Activated CD8-positive, alpha-beta memory T cell treated with anti-CD3 and anti-CD28 coated beads, Interleukin-2, amount 50 U/mL, for 24 hours (primary cell): ENCODE measurements around the gene CRISP3.
"Not testable (repeated sequence)": the region's sequence is repeated elsewhere in the genome, so short reads cannot be mapped to it uniquely, and the experiment has no call there.

Source experiments
- DNase-seq: peaks from one replicate; pipeline ENCODE4 v3.0.0-alpha.2; 2020; ENCODE audit errors: extremely low read depth

Gene CRISP3

GRCh38 chr6:49744259-49744658 is at the start of gene CRISP3:
Gene CRISP3 (minus strand): TSS chr6:49744388. CDS start chr6:49744367, 21 bp downstream.
- no peak for DNase-seq

GRCh38 chr6:49790341-49790740 is 46.2 kb upstream of the CRISP3 start:
- DNase-seq, result no peak

- no peak for DNase-seq
Measured at GRCh38 chr6:49787176-49787575, 43.0 kb upstream of the CRISP3 start, which contains the start of gene PGK2. Gene PGK2 (minus strand): TSS chr6:49787285. CDS start chr6:49787187, 98 bp downstream.

- no peak for DNase-seq
Measured at GRCh38 chr6:49784272-49784671, 40.1 kb upstream of the CRISP3 start.

DNA sequence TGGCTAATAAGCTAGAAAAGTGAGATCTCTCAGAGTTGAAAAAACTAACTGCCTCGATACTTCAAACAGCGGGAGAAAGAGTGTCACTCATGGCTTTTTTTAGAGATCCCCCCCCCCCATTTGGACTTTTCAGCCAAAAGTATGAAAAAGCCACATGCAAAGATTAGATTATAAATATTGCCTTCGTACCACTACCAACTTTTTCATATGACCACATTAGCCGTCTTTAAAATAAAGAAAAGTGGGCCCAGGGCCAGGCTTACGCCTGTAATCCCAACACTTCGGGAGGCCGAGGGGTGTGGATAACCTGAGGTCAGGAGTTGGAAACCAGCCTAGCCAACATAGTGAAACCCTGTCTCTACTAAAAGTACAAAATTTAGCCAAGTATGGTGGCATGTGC is 38.5 kb upstream of the CRISP3 start:
- no peak for DNase-seq

DNA sequence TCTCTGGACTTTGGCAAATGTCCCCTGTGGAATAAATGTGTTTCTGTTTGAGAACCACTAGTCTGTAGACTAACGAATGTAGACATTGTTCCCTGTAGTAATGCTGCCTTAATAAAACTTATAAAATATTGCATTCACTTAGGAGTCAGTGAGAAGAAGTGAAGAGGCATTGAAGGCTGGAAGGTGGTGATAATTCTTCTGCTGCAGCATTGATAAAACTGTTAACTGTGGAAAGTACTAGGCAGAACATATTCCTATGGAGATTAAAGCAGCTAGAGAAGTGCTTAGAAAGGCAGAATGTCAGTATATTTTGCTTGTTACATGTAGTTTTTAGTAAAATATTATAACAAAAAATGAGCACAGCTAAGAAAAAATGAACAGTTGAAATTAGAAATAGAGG is 38.1 kb upstream of the CRISP3 start:
- DNase-seq, result no peak

DNA sequence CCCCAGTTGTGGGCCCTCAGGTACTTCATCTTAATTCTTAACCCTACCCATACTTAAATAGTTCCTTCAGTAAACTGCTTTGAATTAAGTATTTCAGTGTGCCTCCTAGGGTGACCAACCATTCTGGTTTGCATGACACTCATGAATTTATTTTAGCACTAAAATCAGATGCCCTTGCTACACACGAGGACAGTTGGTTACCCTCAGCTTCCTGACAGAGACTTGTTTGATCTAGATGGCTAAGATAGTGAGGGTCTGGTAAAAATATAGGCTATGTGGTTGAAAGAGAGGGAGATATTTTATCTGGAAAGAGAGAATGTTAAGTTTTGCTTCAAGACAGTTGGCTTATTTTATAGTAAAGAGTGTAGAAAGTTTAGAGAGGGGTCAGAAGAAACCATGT is 32.3 kb upstream of the CRISP3 start:
- DNase-seq, result no peak

GRCh38 chr6:49775043-49775442 is 30.9 kb upstream of the CRISP3 start:
- no peak for DNase-seq

- DNase-seq, result no peak
Measured at GRCh38 chr6:49772285-49772684, 28.1 kb upstream of the CRISP3 start.

DNA sequence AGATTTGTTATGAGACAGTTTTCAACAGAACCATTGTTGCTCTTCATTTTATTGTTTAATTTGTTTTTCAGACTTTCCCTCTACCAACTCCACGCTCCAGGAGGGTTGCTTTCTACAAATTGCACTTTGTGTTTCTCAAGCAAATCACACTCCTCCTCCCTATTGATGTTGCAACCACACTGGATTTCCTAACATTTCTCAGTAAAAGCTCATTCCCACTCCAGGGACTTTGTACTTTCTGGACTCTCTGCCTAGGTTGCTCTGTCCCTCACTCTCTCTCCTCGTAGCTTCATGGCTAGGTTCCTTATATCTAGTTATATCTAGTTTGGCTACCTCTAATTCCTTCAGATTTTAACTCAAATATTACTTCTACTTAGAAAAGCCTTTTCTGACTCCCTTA is 22.6 kb upstream of the CRISP3 start:
- DNase-seq, result no peak

- DNase-seq, result no peak
Measured at GRCh38 chr6:49764571-49765236, 20.5 kb upstream of the CRISP3 start.

DNA sequence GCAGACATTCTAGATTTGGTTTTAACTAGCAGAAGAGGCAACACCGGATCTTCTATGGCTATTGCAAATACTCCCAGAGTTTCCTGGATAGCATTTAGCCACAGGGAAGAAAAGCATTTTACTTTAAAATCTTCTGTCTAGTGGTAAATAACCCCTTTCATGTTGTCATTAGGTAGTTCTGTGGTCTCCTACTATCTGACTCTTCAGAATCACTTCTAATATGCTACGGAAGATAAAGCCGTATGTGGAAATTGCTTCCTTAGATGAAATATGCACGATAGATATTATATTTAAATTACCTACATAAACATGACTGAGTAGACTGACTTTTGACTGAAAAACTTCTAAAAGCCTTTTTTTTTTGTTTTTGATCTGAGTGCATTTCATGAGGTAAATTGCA is 759 bp downstream of the CRISP3 start:
- DNase-seq, result no peak

DNA sequence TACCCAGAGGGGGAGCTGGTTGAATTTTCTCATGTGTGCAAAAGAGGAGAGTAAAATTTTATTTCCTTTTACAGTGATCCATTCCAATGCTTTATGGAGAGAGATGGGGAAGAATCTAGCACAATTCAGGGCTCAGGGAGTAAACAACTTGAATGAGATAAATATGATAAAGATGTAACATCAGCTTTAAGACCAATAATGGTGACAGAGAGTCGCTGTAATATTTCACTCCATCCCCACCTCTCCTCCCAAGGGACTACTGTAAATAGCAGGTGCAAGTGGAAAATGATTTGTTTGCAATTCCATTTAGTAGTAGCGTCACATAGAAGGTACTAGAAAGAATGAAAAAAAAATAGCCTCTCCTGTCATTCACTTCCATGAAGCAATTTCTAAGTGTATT is 4.8 kb downstream of the CRISP3 start:
- DNase-seq, result no peak

- no peak for DNase-seq
Measured at GRCh38 chr6:49736017-49736508, 8.1 kb downstream of the CRISP3 start.

- no peak for DNase-seq
Measured at GRCh38 chr6:49733680-49734079, 10.5 kb downstream of the CRISP3 start.

DNA sequence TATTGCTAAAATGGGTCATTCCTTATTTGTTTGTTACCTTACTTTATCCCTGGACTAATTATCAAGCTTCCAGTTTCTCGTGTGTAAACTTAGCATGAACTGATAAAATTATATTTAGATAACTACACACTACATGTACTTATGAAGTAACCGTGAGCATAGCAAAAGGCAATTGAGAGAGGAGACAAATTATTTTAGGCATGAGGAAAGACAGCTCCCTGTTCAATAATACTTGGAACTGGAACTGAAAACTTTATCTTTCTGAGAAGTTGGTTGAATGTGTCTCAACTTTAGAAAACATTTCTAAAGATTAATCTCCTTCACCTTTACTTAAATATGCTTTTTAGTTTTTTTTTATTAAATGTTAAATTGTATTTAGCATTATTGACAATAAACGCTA is 11.4 kb downstream of the CRISP3 start:
- DNase-seq, result no peak

GRCh38 chr6:49730251-49730650 is 13.9 kb downstream of the CRISP3 start:
- no peak for DNase-seq

- not testable (repeated sequence) for DNase-seq
Measured at GRCh38 chr6:49723917-49724316, 20.3 kb downstream of the CRISP3 start.

GRCh38 chr6:49721297-49721696 is 22.9 kb downstream of the CRISP3 start:
- no peak for DNase-seq

DNA sequence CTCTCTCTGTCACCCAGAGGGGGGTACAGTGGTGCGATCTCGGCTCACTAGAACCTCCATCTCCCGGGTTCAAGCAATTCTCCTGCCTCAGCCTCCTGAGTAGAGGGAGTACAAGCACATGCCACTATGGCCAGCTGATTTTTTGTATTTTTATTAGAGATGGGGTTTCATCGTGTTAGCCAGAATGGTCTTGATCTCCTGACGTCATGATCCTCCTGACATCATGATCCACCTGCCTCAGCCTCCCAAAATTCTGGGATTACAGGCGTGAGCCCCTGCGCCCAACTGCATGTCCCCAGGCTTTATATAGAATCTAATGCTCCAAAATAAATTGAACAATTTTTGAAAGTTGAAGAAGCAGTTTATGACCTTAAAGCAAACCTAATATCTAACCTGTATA is 23.8 kb downstream of the CRISP3 start:
- no peak for DNase-seq

GRCh38 chr6:49713346-49713745 is 30.8 kb downstream of the CRISP3 start, which contains the start of gene CRISP2:
Gene CRISP2 (minus strand): TSS chr6:49713543. CDS start chr6:49709196, 4,347 bp downstream.
- no peak for DNase-seq

GRCh38 chr6:49698478-49698877 is 45.7 kb downstream of the CRISP3 start:
- DNase-seq, result no peak

DNA sequence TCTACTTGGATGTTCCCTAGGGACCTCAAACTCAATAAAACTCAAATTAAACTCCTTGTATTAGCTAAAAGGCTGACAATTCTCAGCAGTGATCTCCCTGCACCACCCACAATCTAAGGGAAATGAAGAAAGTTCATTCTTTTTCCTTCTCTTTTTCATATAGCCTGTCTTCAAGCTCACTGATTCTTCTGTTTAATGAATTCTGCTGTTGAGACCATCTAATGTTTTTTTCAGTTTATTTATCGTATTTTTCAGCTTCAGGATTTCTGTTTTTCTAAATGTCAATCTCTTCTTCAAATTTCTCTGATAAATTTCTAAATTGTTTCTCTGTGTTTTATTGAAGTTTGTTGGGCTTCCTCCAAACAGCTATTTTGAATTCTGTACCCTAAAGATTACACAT is 50.7 kb downstream of the CRISP3 start:
- DNase-seq, result no peak

DNA sequence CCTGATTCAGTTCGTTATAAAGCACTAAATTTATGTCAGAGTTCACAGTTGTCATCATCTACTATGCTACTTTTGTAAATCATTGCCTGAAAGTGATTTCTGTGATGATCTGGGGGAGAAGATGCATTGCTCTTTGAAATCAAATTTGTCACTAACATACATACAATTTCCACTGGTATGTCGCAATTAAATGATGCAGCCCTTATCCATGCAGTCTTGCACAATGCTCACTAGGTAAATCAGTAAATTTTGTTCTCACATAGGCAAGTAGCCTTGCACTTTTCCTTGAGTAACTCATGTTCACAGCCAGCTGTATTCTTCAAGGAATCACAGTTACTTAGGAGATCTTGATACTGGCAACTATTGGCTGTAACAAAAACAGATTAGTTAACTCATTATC is 51.7 kb downstream of the CRISP3 start:
- no peak for DNase-seq
